RWPE2 (cell line): Measurements from ENCODE around the gene FAAP100.

Experiments used
- ATAC-seq: fragments of 200-7000 bp; cut with Tn5 transposase; 3 replicates; pipeline ENCODE4 v1.9.1; 2021; ENCODE audit warnings: low read depth
- DNase-seq: peaks from one replicate; pipeline ENCODE4 v3.0.0-alpha.2; 2020; ENCODE audit warnings: low spot score
- H3K27ac ChIP-seq: fragments of 450-650 bp; 2 replicates; pipeline ENCODE4 v1.5.1; 2017; ENCODE audit warnings: mild to moderate bottlenecking; ENCODE audit not compliant: poor library complexity, severe bottlenecking
- H3K27me3 ChIP-seq: fragments of 250-450 bp; sonication (Bioruptor Pico); 2 replicates; pipeline ENCODE4 v1.5.1; 2021; ENCODE audit warnings: mild to moderate bottlenecking, moderate library complexity; ENCODE audit not compliant: insufficient read depth, poor library complexity, severe bottlenecking
- H3K36me3 ChIP-seq: fragments of 250-450 bp; sonication (Bioruptor Pico); 2 replicates; pipeline ENCODE4 v1.5.1; 2020; ENCODE audit warnings: low read depth, mild to moderate bottlenecking, moderate library complexity
- H3K4me1 ChIP-seq: fragments of 250-450 bp; sonication (Bioruptor Pico); 2 replicates; pipeline ENCODE4 v1.5.1; 2021; ENCODE audit warnings: mild to moderate bottlenecking, moderate library complexity; ENCODE audit not compliant: insufficient read depth, poor library complexity, severe bottlenecking
- H3K4me3 ChIP-seq: fragments of 250-450 bp; sonication (Bioruptor Pico); 2 replicates; pipeline ENCODE4 v1.5.1; 2021; ENCODE audit warnings: mild to moderate bottlenecking, moderate library complexity; ENCODE audit not compliant: severe bottlenecking
- H3K9me3 ChIP-seq: fragments of 250-450 bp; sonication (Bioruptor Pico); 2 replicates; pipeline ENCODE4 v1.5.1; 2021; ENCODE audit warnings: mild to moderate bottlenecking, moderate library complexity; ENCODE audit not compliant: severe bottlenecking
- TF ChIP-seq, protein P1 (sequence below): fragments of 450-650 bp; IDR thresholded peaks from one replicate; pipeline ENCODE4 v1.5.1; 2017; ENCODE audit warnings: mild to moderate bottlenecking, moderate library complexity; ENCODE audit not compliant: poor library complexity, severe bottlenecking

Gene FAAP100

DNA sequence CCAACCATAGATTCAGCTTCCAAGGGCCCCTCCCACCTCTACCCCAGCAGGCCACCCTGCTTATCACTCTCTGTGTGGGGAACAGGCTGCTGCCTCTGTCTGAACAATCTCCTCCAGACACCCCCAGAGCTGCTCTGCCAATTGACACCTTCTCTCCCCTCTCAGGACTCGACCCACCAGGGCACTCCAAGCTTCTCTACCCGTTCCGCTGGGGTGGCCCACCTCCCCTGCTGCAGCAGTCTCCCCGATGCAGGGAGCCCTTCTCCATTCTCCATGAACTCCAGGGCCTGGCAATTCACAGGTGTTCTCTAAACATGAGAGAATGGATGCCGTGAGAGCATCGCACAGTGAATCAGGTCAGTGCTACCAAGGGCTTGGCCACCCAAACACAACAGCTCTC, 28.3 kb upstream of the FAAP100 start:
- H3K36me3 ChIP-seq, result peaks cover 58% of the 10 kb centered on the region
- no peaks in the 10 kb centered on the region for H3K27me3 ChIP-seq
- no peaks in the 10 kb centered on the region for H3K9me3 ChIP-seq
- ATAC-seq, result no peak
- TF ChIP-seq, protein P1, sequence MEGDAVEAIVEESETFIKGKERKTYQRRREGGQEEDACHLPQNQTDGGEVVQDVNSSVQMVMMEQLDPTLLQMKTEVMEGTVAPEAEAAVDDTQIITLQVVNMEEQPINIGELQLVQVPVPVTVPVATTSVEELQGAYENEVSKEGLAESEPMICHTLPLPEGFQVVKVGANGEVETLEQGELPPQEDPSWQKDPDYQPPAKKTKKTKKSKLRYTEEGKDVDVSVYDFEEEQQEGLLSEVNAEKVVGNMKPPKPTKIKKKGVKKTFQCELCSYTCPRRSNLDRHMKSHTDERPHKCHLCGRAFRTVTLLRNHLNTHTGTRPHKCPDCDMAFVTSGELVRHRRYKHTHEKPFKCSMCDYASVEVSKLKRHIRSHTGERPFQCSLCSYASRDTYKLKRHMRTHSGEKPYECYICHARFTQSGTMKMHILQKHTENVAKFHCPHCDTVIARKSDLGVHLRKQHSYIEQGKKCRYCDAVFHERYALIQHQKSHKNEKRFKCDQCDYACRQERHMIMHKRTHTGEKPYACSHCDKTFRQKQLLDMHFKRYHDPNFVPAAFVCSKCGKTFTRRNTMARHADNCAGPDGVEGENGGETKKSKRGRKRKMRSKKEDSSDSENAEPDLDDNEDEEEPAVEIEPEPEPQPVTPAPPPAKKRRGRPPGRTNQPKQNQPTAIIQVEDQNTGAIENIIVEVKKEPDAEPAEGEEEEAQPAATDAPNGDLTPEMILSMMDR, result no peak
- no peak for DNase-seq
- peaks cover 32% of the 10 kb centered on the region for H3K4me1 ChIP-seq
- H3K27ac ChIP-seq, result peak overlapping the region; percentile 92
- H3K4me3 ChIP-seq, result no peak overlapping the region

GRCh38 chr17:81579821-81580321, 27.7 kb upstream of the FAAP100 start:
- ATAC-seq (peak; percentile 28; the same call in 1 of the 3 replicates), DNase-seq (no peak)
- H3K9me3 ChIP-seq, result no peaks in the 10 kb centered on the region
- no peaks in the 10 kb centered on the region for H3K27me3 ChIP-seq
- TF ChIP-seq, protein P1, result no peak
- H3K27ac ChIP-seq, result peak overlapping the region; percentile 92
- H3K4me3 ChIP-seq, result no peak overlapping the region
- peaks cover 32% of the 10 kb centered on the region for H3K4me1 ChIP-seq
- H3K36me3 ChIP-seq, result peaks cover 58% of the 10 kb centered on the region

DNA sequence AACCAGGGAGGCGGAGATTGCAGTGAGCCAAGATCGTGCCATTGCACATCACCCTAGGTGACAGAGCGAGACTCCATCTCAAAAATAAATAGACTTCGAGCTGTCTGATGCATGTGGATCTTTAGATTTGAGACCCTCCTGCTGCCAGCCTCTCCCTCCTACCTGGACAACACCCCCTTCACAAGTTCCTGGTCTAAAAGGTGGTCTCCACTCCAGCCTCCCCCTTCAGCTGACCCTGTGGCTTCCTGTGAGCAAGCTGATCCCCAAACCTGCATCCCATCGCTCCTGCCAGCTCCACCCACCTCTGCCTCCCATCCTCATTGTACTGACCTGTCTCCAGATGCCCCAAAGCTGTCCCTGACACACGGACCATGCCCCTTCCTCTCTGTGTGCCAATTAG, 27.1 kb upstream of the FAAP100 start:
- Histone ChIP-seq H3K4me1 (peaks cover 32% of the 10 kb centered on the region), H3K4me3 (no peak overlapping the region), H3K27me3 (no peaks in the 10 kb centered on the region), H3K9me3 (no peaks in the 10 kb centered on the region), H3K27ac (peak overlapping the region; percentile 92), H3K36me3 (peaks cover 58% of the 10 kb centered on the region)
- TF ChIP-seq, protein P1, result no peak
- DNase-seq, result no peak
- ATAC-seq, result no peak

DNA sequence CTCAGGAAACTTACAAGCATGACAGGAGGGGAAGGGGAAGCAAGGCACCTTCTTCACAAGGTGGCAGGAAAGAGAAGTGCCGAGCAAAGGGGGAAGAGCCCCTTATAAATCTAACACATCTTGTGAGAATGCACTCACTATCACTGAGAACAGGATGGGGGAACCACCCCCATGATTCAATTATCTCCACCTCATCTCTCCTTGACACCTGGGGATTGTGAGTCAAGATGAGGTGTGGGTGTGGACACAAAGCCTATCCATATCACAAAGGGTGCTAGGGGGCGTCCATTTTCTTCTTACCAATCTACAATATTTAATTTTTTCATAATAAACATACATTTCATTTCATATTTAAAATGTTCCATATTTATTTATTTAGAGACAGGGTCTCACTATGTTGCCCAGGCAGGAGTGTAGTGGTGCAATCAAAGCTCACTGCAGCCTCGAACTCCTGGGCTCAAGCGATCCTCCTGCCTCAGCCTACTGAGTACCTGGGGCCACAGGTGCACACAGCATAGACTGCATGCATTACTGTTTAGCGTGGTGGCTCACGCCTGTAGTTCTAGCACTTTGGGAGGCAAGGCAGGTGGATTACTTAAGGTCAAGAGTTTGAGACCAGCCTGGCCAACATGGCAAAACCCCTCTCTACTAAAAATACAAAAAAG, 26.5 kb upstream of the FAAP100 start:
- Histone ChIP-seq H3K4me3 (no peak overlapping the region), H3K36me3 (peaks cover 58% of the 10 kb centered on the region), H3K27me3 (no peaks in the 10 kb centered on the region), H3K27ac (peak overlapping the region; percentile 92), H3K4me1 (peaks cover 32% of the 10 kb centered on the region), H3K9me3 (no peaks in the 10 kb centered on the region)
- DNase-seq (no peak), ATAC-seq (peak; percentile 41; the same call in 2 of the 3 replicates)
- TF ChIP-seq, protein P1, result no peak

DNA sequence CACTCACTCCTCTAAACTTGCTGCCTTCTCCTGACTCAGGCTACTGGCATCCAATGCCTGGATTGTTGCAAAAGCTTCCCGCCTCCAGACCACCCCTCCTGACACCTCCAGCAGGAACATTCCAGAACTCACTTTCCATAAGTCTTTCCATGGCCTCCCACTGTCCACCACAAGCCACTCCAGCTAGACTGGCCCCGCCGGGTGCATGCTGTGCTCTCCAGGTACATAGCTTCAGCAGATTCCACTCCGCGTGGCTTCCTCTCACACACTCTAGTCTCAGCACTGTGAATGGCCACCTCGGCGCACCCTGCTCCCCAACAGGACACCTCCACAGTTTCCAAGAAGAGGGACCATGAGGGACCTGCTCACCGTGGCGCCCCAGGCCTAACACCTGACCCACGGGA, 25.9 kb upstream of the FAAP100 start:
- no peaks in the 10 kb centered on the region for H3K27me3 ChIP-seq
- ATAC-seq, result peak; percentile 68
- H3K36me3 ChIP-seq, result peaks cover 56% of the 10 kb centered on the region
- TF ChIP-seq, protein P1, result no peak
- DNase-seq, result no peak
- H3K4me1 ChIP-seq, result peaks cover 32% of the 10 kb centered on the region
- H3K27ac ChIP-seq, result peak overlapping the region; percentile 92
- no peak overlapping the region for H3K4me3 ChIP-seq
- H3K9me3 ChIP-seq, result no peaks in the 10 kb centered on the region
